ENCODE measurements around the gene DPP10.

DNA sequence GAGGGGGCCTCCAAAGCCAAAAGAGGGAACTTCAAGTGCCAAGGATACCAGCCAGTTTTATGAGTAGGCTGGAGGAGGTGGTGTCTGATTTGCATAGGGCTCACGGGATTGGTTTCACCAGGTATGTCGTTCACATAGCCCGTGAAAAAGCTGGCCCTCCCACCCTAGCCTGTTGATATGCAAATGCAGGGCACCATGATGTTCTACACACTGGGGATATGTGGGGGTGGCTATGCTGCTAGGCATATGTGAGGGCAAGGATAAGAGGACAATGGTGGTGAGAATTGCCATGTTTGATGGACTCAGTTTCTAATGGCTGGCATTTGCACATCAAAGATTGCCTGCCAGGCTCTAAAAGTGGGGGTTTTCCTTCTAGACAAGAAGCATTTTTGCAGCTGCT lies 378.6 kb downstream of the DPP10 start:
- TF ChIP-seq, protein P1, sequence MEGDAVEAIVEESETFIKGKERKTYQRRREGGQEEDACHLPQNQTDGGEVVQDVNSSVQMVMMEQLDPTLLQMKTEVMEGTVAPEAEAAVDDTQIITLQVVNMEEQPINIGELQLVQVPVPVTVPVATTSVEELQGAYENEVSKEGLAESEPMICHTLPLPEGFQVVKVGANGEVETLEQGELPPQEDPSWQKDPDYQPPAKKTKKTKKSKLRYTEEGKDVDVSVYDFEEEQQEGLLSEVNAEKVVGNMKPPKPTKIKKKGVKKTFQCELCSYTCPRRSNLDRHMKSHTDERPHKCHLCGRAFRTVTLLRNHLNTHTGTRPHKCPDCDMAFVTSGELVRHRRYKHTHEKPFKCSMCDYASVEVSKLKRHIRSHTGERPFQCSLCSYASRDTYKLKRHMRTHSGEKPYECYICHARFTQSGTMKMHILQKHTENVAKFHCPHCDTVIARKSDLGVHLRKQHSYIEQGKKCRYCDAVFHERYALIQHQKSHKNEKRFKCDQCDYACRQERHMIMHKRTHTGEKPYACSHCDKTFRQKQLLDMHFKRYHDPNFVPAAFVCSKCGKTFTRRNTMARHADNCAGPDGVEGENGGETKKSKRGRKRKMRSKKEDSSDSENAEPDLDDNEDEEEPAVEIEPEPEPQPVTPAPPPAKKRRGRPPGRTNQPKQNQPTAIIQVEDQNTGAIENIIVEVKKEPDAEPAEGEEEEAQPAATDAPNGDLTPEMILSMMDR (IDR thresholded peaks at IDR 0.05), result no peak
- TF ChIP-seq POLR2A (IDR thresholded peaks at IDR 0.05), result no peak
